K562 (cell line): Measurements from ENCODE around the gene JAK3. TPM values are rescaled to one million over a fixed set of nuclear protein-coding genes. Genes with fewer than 3 reads are reported as not detected.
A peak's percentile ranks its signal among the peaks of the same experiment; 100 is the strongest.

Experiments used
- CREB5 ChIP-seq: fragments of 250-450 bp; sonication (Bioruptor Pico); IDR thresholded peaks from 2 replicates; pipeline ENCODE4 v1.5.0; 2020; ENCODE audit warnings: mild to moderate bottlenecking
- HLTF ChIP-seq: fragments of 450-650 bp; IDR thresholded peaks from 2 replicates; pipeline ENCODE4 v1.6.1; 2016
- JUNB ChIP-seq: fragments of 450-650 bp; formaldehyde crosslinking; conservative IDR thresholded peaks from 2 replicates; pipeline ENCODE4 v1.4.0; 2020; ENCODE audit warnings: mild to moderate bottlenecking
- KDM1A ChIP-seq, 2 experiments: fragments of 450-650 bp; IDR thresholded peaks; 2 replicates each; pipeline ENCODE4 v1.6.1; 2016; ENCODE audit warnings: mild to moderate bottlenecking in 2 of 2
- MAX ChIP-seq: sonication (generic); formaldehyde crosslinking; IDR thresholded peaks from 2 replicates; pipeline ENCODE4 v1.9.0; 2022; ENCODE audit warnings: mild to moderate bottlenecking, missing genetic modification reagents
- SAFB2 ChIP-seq: fragments of 200-400 bp; formaldehyde crosslinking; IDR thresholded peaks from 2 replicates; pipeline ENCODE4 v1.6.1; 2018; ENCODE audit warnings: borderline replicate concordance, low read length, low read depth, moderate library complexity; ENCODE audit not compliant: severe bottlenecking
- SRF ChIP-seq, 2 experiments: fragments of 250-450, 450-650 bp in 1 of 2; sonication (Bioruptor Pico) in 1 of 2; sonication (generic) in 1 of 2; formaldehyde crosslinking; IDR thresholded peaks; 2 replicates each; pipeline versions ENCODE4 v1.5.0 to v1.5.1; 2020 to 2022; ENCODE audit warnings: mild to moderate bottlenecking in 1 of 2, missing genetic modification reagents in 1 of 2
- TEAD1 ChIP-seq, 2 experiments: fragments of 450-650 bp in 1 of 2; sonication (generic) in 1 of 2; formaldehyde crosslinking; IDR thresholded peaks; 2 replicates each; pipeline versions ENCODE4 v1.4.0 to v1.8.0; 2020 to 2022; ENCODE audit warnings: mild to moderate bottlenecking in 2 of 2, missing genetic modification reagents in 1 of 2
- ZBTB33 ChIP-seq: sonication (generic); formaldehyde crosslinking; IDR thresholded peaks from 2 replicates; pipeline ENCODE4 v1.8.1; 2023; ENCODE audit warnings: mild to moderate bottlenecking, missing genetic modification reagents
- ZEB2 ChIP-seq: fragments of 450-650 bp; IDR thresholded peaks from 2 replicates; pipeline ENCODE4 v1.6.1; 2016
- ZFP36 ChIP-seq: fragments of 150-350 bp; IDR thresholded peaks from 2 replicates; pipeline ENCODE4 v1.6.1; 2018; ENCODE audit warnings: low read length, low read depth; ENCODE audit not compliant: partially characterized antibody
- ZFX ChIP-seq: sonication (generic); formaldehyde crosslinking; IDR thresholded peaks from 2 replicates; pipeline ENCODE4 v1.8.0; 2022; ENCODE audit warnings: mild to moderate bottlenecking, missing genetic modification reagents, moderate library complexity
- ZNF121 ChIP-seq: sonication (generic); formaldehyde crosslinking; conservative IDR thresholded peaks from 2 replicates; pipeline ENCODE4 v1.8.0; 2022; ENCODE audit warnings: missing genetic modification reagents
- ZNF316 ChIP-seq: fragments of 450-650 bp; IDR thresholded peaks from 2 replicates; pipeline ENCODE4 v1.6.1; 2016
- ZSCAN29 ChIP-seq: fragments of 450-650 bp; IDR thresholded peaks from 2 replicates; pipeline ENCODE4 v1.6.1; 2017
- polyA plus RNA-seq, 8 experiments: library from polyadenylated mRNA; depleted of rRNA in 4 of 8; stranded (reverse) in 5 of 8; unstranded in 3 of 8; fragments of >200 nt; fragmentation: Nextera tagmentation in 2 of 8; fragmentation: Illumina TruSeq in 1 of 8; extraction: Ambion mirVana in 2 of 8; extraction: Trizol in 1 of 8; gene quantifications; 2 replicates each; pipeline versions ENCODE4 v1.2.1 to v1.2.3, GENCODE V29; 2011 to 2014; ENCODE audit warnings: inconsistent platforms in 1 of 8, missing spikeins in 1 of 8
- total RNA-seq, 7 experiments: library from RNA; depleted of rRNA in 6 of 7; stranded (reverse); fragments of >200 nt in 6 of 7; fragmentation: Illumina TruSeq in 2 of 7; extraction: Trizol in 2 of 7; gene quantifications; 2 replicates each; pipeline versions ENCODE4 v1.2.1 to v1.2.3, GENCODE V29; 2011 to 2021; ENCODE audit warnings: low replicate concordance in 1 of 7
- TF ChIP-seq, protein P1 (sequence below): sonication (generic); formaldehyde crosslinking; IDR thresholded peaks from 2 replicates; pipeline ENCODE4 v1.8.0; 2022; ENCODE audit warnings: mild to moderate bottlenecking, missing genetic modification reagents

JAK3 gene
- total and polyA plus RNA-seq, 9 of the 15 experiments (the other 6 are each of a cell fraction or from before 2014, with no cell fraction given) = 0.01 to 0.18 (median 0.07) TPM; not detected in 1

- TF ChIP-seq, protein P1, sequence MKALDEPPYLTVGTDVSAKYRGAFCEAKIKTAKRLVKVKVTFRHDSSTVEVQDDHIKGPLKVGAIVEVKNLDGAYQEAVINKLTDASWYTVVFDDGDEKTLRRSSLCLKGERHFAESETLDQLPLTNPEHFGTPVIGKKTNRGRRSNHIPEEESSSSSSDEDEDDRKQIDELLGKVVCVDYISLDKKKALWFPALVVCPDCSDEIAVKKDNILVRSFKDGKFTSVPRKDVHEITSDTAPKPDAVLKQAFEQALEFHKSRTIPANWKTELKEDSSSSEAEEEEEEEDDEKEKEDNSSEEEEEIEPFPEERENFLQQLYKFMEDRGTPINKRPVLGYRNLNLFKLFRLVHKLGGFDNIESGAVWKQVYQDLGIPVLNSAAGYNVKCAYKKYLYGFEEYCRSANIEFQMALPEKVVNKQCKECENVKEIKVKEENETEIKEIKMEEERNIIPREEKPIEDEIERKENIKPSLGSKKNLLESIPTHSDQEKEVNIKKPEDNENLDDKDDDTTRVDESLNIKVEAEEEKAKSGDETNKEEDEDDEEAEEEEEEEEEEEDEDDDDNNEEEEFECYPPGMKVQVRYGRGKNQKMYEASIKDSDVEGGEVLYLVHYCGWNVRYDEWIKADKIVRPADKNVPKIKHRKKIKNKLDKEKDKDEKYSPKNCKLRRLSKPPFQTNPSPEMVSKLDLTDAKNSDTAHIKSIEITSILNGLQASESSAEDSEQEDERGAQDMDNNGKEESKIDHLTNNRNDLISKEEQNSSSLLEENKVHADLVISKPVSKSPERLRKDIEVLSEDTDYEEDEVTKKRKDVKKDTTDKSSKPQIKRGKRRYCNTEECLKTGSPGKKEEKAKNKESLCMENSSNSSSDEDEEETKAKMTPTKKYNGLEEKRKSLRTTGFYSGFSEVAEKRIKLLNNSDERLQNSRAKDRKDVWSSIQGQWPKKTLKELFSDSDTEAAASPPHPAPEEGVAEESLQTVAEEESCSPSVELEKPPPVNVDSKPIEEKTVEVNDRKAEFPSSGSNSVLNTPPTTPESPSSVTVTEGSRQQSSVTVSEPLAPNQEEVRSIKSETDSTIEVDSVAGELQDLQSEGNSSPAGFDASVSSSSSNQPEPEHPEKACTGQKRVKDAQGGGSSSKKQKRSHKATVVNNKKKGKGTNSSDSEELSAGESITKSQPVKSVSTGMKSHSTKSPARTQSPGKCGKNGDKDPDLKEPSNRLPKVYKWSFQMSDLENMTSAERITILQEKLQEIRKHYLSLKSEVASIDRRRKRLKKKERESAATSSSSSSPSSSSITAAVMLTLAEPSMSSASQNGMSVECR (CRISPR knock-in tag) = no peak
- TF ChIP-seq SRF (CRISPR knock-in tag; IDR thresholded peaks at IDR 0.05) (no peak), ZFX (CRISPR knock-in tag) (no peak), ZBTB33 (CRISPR knock-in tag) (peak; percentile 99), MAX (CRISPR knock-in tag) (peak; percentile 17; the same call in 1 of the 2 replicates), HLTF (no peak), CREB5 (CRISPR knock-in tag) (no peak), JUNB (no peak), KDM1A (IDR thresholded peaks at IDR 0.05) (no peak), ZFP36 (peak; percentile 56), ZNF316 (no peak), ZSCAN29 (no peak), TEAD1 (CRISPR knock-in tag; IDR thresholded peaks at IDR 0.05) (no peak), ZNF121 (CRISPR knock-in tag) (no peak), ZEB2 (no peak), SAFB2 (no peak)
These were observed 15.2 kb downstream of the JAK3 start (continued) for GRCh38 chr19:17832443-17833208.
